GM08714 (cell line): ENCODE measurements around the gene ZNF354C.

Experiments used
- H3K4me3 ChIP-seq: fragments of 200-500 bp; sonication (Bioruptor generic); 2 replicates; pipeline ENCODE4 v1.5.1; 2014; ENCODE audit warnings: mild to moderate bottlenecking, low read length, inconsistent platforms
- ZNF274 ChIP-seq: IDR thresholded peaks from 2 replicates; pipeline ENCODE4 v1.6.1; 2012; ENCODE audit warnings: mild to moderate bottlenecking, low read depth, low read length

The ZNF354C gene

GRCh38 chr5:179120951-179121666, 60.9 kb downstream of the ZNF354C start:
- TF ChIP-seq ZNF274 = no peak
- no peak overlapping the region for H3K4me3 ChIP-seq

DNA sequence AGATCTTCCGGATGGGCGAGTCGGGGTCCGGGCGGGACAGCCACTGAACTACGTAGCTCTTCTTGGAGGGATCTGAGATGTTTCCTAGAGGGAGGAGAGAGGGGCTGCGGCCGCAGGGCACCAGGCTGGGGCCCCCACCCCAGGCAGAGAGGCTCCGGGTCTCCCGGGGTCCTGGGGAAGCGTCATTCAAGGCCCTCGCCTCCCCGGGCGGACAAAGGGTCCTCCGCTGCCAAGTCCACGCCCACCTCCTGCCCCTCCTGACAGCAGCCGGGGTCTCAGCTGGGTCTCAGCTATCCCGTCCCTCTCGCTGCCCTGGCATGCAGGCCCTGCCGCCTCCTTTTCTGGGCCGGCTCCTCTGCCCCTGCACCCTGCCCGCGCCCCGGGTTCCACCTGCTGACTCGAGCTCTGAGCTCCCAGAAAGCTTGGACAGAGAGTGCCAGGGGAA, 61.5 kb downstream of the ZNF354C start:
- no peak overlapping the region for H3K4me3 ChIP-seq

DNA sequence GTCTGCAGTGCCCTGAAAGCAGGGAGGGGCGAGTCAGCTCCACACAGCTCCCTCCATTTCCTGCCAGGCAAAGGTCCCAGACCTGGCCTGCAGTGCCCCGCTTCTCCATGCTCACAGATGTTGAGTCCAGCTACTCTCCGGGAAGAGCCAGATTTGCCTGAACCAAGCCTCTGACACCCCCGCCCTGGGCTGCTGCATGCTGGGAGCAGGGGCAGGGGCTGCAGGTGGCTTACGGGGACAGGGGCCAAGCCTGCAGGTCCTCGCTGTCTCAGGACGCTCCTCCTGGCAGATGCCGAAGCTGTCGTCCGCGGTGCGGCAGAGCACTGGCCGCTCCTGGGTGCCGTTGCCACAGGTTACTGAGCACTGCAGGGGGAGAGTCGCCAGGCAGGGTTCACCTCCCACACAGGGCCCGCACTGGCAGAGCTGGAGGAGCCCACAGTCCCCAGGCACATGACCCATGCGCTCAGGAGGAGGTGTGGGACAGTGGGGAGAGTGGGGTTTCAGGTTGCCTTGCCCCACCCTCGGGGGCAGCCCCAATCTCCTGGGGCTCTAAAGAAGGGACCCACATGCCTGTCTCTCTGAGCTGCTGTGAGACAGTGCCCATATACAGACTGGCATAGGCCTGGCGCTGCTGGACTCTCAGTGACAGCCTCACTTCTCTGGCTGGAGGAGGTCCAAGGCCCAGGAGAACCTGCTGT, 62.4 kb downstream of the ZNF354C start:
- TF ChIP-seq ZNF274 = no peak
- no peak overlapping the region for H3K4me3 ChIP-seq

More for the DNA sequence above, 61.5 kb downstream of the ZNF354C start:
- no peak for TF ChIP-seq ZNF274

DNA sequence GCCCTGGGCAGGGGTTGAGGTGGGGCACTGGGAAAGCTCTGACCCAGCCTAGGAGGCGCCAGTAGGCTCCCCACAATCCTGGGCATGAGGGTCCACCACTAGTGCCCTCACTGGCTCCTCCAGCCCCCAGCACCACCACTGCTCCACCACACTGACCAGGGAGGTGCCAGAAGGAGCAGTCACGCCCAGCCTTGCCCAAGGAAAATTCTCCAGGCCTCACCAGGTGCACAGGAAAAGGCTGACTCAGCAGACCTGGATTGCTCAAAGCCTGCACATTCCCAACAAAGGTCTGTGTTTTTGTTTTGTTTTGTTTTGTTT, 62.9 kb downstream of the ZNF354C start:
- no peak for TF ChIP-seq ZNF274

DNA sequence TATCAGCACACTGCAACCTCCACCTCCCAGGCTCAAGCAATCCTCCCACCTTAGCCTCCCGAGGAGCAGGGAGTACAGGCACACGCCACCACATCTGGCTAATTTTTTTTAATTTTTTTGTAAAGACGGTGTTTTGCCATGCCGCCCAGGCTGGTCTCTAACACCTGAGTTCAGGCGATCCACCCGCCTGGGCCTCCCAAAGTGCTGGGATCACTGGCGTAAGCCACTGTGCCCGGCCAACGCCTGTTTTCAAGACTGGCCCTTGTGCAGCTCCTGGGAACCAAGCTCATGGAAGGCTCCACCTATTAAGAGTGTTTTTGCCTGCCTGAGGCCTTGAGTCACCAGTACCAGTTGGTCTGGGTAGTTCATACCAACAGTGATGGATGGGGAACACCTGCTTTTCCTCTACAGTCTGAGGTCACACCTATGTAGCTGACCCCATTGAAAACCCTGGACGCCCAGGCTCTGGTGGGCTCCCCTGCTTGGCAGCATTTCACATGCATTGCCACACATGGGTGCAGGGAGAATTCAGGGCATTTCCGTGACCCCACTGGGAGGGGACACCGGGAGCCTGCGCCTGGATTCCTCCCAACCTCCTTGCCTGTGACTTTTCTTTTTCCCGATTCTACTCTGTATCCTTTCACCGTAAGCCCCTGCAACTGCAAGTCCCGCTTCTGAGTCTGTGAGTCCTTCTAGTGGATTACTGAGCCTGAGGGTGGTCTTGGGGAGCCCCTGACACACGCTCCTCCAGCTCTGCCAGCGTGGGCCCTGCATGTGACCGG, 63.5 kb downstream of the ZNF354C start:
- no peak for TF ChIP-seq ZNF274
- no peak overlapping the region for H3K4me3 ChIP-seq

More for the DNA sequence above, 62.9 kb downstream of the ZNF354C start:
- H3K4me3 ChIP-seq = no peak overlapping the region

DNA sequence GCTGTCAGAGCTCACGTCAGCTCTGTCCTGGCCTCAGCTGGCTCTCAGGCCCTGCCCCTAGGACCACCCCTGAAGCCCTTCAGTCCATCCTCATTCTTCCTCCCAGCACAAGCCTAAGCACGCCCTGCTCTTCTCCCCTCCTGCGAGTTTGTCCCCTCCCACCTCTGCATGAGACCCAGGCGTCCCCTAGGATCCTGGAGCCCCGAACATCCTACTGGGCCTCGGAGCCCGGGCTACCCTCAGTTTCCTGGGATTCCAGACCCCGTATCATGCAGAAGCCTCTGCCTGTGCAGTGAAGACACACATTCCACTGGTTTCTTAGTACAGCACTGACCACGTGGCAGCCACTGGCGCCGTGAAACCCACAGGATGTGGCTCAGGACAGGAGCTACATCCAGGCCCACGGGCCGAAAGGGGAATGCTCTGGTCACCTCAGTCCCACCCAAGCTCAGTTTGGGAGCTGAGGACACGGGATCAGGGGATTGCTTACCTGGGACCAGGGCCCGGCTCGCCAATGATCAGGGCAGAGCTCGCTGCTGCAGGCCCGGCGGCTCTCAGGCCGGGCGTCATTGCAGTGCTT, 64.2 kb downstream of the ZNF354C start:
- TF ChIP-seq ZNF274 = no peak

GRCh38 chr5:179124853-179125788, 64.9 kb downstream of the ZNF354C start:
- H3K4me3 ChIP-seq = no peak overlapping the region
- TF ChIP-seq ZNF274 = no peak

More for the DNA sequence above, 64.2 kb downstream of the ZNF354C start:
- H3K4me3 ChIP-seq = no peak overlapping the region

GRCh38 chr5:179125789-179126505, 65.8 kb downstream of the ZNF354C start:
- TF ChIP-seq ZNF274 = no peak
- H3K4me3 ChIP-seq = no peak overlapping the region

DNA sequence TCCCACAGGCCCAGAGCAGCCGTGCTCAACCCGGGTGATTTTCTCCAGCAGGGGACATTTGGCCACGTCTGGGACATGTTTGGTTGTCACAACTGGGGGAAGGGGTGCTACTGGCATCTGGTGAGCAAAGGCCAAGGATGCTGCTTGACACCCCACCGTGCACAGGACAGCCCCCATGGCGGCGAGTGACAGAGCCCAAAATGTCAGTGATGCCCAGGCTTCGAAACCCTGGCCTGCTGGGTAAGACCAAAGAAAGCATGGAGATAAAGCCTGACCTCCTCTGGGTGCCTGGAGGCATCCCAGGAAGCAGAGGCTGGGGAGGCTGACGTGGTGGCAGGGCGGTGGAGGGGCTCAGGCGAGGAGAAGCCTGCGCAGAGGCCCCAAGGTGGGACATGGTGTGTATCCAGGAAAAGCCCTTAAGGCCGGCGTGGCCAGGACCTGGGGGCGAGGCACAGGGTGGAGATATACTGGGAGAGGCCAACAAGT, 66.4 kb downstream of the ZNF354C start:
- no peak overlapping the region for H3K4me3 ChIP-seq
- TF ChIP-seq ZNF274 = no peak

GRCh38 chr5:179127136-179128040, 67.2 kb downstream of the ZNF354C start:
- H3K4me3 ChIP-seq = no peak overlapping the region

GRCh38 chr5:179128041-179128365, 67.8 kb downstream of the ZNF354C start:
- H3K4me3 ChIP-seq = no peak overlapping the region
- TF ChIP-seq ZNF274 = no peak

More at GRCh38 chr5:179127136-179128040, 67.2 kb downstream of the ZNF354C start:
- TF ChIP-seq ZNF274 = no peak

- TF ChIP-seq ZNF274 = no peak
- no peak overlapping the region for H3K4me3 ChIP-seq
These were observed 68.8 kb downstream of the ZNF354C start for GRCh38 chr5:179128976-179129375.
